GM23248 (cell line): ENCODE data around the gene FAM171A1.

Experiments used
- EZH2 ChIP-seq: fragments of 200-600 bp; sonication (generic); IDR thresholded peaks from 2 replicates; pipeline ENCODE4 v1.6.1; 2018; ENCODE audit warnings: antibody characterized with exemption, mild to moderate bottlenecking; ENCODE audit not compliant: insufficient read depth, poor library complexity, severe bottlenecking
- EZH2phosphoT487 ChIP-seq: fragments of 200-600 bp; sonication (generic); IDR thresholded peaks from 2 replicates; pipeline ENCODE4 v1.6.1; 2018; ENCODE audit warnings: antibody characterized with exemption, moderate library complexity, mild to moderate bottlenecking, low read depth; ENCODE audit not compliant: insufficient read depth

DNA sequence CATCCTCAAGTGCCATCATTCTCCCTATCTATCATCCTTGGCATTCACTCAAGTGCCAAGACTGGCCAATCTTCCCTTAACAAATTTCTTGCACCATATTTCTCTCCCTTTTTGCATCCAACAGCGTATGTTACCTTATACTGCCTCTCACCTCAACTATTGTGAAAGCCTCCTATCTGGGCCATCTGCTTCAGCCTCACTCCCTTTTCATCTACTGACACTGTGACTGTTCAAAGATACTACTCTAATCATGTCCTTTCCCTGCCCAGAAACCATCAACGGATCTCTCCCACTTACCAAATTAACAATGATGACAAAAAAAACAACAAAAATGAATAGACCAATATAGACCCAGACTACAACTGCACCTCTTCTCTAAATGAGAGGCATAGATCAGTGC is 112.0 kb downstream of the FAM171A1 start:
- TF ChIP-seq EZH2phosphoT487 (no peak), EZH2 (no peak)
